Measurements from ENCODE around the gene AP1B1.

- TF ChIP-seq CTCF (IDR thresholded peaks at IDR 0.05; ENCODE audit: low read depth, low read length), result no peak
- no peak for TF ChIP-seq EZH2phosphoT487 (IDR thresholded peaks at IDR 0.05; ENCODE audit: low read depth)
Measured at GRCh38 chr22:29277927-29278326, 110.4 kb downstream of the AP1B1 start.

All from OCI-LY3 (cell line).